Upper lobe of right lung (tissue), 1 donor: ENCODE measurements around the gene COL18A1. TPM values are rescaled to one million over a fixed set of nuclear protein-coding genes. Genes with fewer than 3 reads are reported as not detected.

Experiments
- ATAC-seq: fragments of 200-7000 bp; cut with Tn5 transposase; one replicate; pipeline ENCODE4 v1.9.1; 2020; ENCODE audit warnings: mild to moderate bottlenecking, moderate library complexity
- DNase-seq: peaks from one replicate; pipeline ENCODE4 v3.0.0-alpha.2; 2020
- H3K27ac ChIP-seq: fragments of 200-600 bp; one replicate; pipeline ENCODE4 v1.8.0; 2022
- H3K27me3 ChIP-seq: fragments of 200-600 bp; one replicate; pipeline ENCODE4 v1.8.0; 2022; ENCODE audit warnings: mild to moderate bottlenecking
- H3K36me3 ChIP-seq: fragments of 200-600 bp; one replicate; pipeline ENCODE4 v1.8.0; 2022
- H3K4me1 ChIP-seq: fragments of 200-600 bp; one replicate; pipeline ENCODE4 v1.8.0; 2022
- H3K4me3 ChIP-seq: fragments of 200-600 bp; one replicate; pipeline ENCODE4 v1.8.0; 2022; ENCODE audit warnings: mild to moderate bottlenecking
- H3K9me3 ChIP-seq: fragments of 200-600 bp; one replicate; pipeline ENCODE4 v1.8.0; 2022
- intact Hi-C: fragments of 100-400 bp; cut with DNase I; formaldehyde crosslinking; loops from one replicate; pipeline ENCODE4 v1.11.0; 2022
- total RNA-seq: library from RNA; stranded (reverse); fragmentation: NEBNext Ultra II Directional; extraction: Animal tissue kit (Norgen Biotek cat#: 25700); gene quantifications from one replicate; pipeline ENCODE4 v1.2.1, GENCODE V29; 2021
- TF ChIP-seq, protein P1 (sequence below): fragments of 200-600 bp; IDR thresholded peaks from one replicate; pipeline ENCODE4 v1.8.0; 2022; ENCODE audit warnings: antibody characterized with exemption
- donor health status: DM: no; HTN: yes; CAD: no; lungs with severe emphysema.

COL18A1 gene
- total RNA-seq, 1 donor from 2014 or later = 60.4 TPM

DNA sequence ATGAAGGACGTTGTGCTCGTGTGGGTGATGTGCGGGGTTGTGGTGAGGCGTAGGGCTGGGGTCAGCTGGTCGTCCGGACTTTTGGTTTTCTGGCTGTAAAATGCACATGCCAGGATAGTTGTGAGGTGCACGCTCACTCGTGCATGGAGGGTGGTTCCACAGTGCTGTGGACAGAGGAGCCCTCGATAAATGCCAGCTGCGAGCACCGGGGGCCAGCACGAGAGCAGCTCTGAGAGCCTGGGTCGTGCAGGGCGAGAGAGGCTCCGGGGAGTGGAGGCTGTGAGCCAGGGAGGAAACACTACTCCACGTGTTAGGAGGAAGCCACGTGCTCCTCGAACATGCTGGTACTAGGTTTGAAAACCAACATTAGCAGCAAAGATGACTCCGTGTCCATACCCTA, 39.4 kb downstream of the COL18A1 start:
- intact Hi-C loops = no loop called here
- Histone ChIP-seq H3K4me3 (no peak overlapping the region), H3K4me1 (no peaks in the 10 kb centered on the region), H3K27me3 (no peaks in the 10 kb centered on the region), H3K9me3 (no peaks in the 10 kb centered on the region), H3K27ac (no peak overlapping the region), H3K36me3 (no peaks in the 10 kb centered on the region)
- TF ChIP-seq, protein P1, sequence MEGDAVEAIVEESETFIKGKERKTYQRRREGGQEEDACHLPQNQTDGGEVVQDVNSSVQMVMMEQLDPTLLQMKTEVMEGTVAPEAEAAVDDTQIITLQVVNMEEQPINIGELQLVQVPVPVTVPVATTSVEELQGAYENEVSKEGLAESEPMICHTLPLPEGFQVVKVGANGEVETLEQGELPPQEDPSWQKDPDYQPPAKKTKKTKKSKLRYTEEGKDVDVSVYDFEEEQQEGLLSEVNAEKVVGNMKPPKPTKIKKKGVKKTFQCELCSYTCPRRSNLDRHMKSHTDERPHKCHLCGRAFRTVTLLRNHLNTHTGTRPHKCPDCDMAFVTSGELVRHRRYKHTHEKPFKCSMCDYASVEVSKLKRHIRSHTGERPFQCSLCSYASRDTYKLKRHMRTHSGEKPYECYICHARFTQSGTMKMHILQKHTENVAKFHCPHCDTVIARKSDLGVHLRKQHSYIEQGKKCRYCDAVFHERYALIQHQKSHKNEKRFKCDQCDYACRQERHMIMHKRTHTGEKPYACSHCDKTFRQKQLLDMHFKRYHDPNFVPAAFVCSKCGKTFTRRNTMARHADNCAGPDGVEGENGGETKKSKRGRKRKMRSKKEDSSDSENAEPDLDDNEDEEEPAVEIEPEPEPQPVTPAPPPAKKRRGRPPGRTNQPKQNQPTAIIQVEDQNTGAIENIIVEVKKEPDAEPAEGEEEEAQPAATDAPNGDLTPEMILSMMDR = no peak
- DNase-seq (no peak), ATAC-seq (no peak)

DNA sequence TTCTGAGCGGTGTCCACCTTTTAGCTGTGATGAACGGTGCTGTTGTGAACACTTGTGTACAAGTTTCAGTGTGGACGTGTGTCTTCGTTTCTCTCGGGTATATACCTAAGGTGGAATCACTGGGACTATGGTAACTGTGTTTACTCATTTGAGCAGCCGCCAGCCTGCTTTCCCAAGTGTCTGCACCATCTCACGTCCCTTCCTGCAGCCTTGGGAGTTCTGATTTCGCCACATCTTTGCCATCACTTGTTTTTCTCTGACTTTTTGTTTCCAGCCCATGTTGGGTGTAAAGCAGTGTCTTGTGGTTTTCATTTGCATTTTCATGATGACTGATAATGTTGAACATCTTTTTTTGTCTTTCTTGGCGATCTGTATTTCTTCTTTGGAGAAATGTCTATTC, 40.4 kb downstream of the COL18A1 start:
- ATAC-seq (no peak), DNase-seq (no peak)
- Histone ChIP-seq H3K4me1 (no peaks in the 10 kb centered on the region), H3K27me3 (no peaks in the 10 kb centered on the region), H3K36me3 (no peaks in the 10 kb centered on the region), H3K4me3 (no peak overlapping the region), H3K9me3 (no peaks in the 10 kb centered on the region), H3K27ac (no peak overlapping the region)
- intact Hi-C loops = no loop called here
- TF ChIP-seq, protein P1 = no peak

DNA sequence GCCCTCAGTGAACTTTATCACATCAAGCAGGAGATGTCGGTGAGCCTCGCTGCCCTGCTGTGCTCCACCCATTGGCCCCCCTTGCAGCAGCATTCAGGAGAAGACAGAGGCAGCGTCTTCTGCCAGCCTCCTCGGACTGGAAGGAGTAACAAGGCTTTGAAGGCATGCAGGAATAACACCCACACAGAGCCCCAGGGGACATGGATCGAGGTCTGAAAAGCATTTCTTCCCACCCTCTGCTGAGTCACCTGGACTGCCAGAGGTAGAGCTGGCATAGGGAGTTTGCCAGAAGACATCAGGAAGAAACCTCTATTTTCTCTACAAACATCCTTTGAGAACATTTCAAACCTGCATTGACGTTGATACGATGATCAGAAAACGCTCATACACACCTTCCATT, 42.9 kb downstream of the COL18A1 start:
- Histone ChIP-seq H3K27ac (no peak overlapping the region), H3K36me3 (no peaks in the 10 kb centered on the region), H3K9me3 (no peaks in the 10 kb centered on the region), H3K27me3 (no peaks in the 10 kb centered on the region), H3K4me1 (no peaks in the 10 kb centered on the region), H3K4me3 (no peak overlapping the region)
- TF ChIP-seq, protein P1 = no peak
- DNase-seq = no peak
- intact Hi-C loops = no loop called here
- ATAC-seq = no peak

DNA sequence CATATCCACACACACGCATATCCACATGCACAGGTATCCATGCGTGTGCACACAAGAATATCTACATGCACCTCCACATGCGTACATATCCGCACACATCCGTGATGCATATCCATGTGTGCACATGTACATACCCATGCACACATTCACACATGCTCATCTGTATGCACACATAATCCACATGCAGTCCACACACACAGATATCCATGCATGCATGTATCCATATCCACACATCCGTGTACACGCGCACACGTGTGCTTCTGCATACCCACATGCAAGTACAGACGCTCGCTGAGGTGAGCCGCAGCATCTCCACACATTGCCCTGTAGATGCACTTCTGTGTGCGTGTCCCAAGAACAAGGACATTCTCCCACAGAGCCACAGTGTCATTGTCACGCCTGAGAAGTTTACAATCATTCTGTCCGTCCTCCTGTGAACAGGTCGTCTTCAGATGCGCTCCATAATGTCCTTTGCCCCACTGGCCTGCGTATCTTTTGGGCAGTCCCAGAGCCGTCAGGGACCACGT, 43.4 kb downstream of the COL18A1 start:
- DNase-seq = no peak
- Histone ChIP-seq H3K27ac (no peak overlapping the region), H3K4me3 (no peak overlapping the region), H3K36me3 (no peaks in the 10 kb centered on the region), H3K4me1 (no peaks in the 10 kb centered on the region), H3K9me3 (no peaks in the 10 kb centered on the region), H3K27me3 (no peaks in the 10 kb centered on the region)
- no peak for ATAC-seq
- intact Hi-C loops = no loop called here
- TF ChIP-seq, protein P1 = no peak

DNA sequence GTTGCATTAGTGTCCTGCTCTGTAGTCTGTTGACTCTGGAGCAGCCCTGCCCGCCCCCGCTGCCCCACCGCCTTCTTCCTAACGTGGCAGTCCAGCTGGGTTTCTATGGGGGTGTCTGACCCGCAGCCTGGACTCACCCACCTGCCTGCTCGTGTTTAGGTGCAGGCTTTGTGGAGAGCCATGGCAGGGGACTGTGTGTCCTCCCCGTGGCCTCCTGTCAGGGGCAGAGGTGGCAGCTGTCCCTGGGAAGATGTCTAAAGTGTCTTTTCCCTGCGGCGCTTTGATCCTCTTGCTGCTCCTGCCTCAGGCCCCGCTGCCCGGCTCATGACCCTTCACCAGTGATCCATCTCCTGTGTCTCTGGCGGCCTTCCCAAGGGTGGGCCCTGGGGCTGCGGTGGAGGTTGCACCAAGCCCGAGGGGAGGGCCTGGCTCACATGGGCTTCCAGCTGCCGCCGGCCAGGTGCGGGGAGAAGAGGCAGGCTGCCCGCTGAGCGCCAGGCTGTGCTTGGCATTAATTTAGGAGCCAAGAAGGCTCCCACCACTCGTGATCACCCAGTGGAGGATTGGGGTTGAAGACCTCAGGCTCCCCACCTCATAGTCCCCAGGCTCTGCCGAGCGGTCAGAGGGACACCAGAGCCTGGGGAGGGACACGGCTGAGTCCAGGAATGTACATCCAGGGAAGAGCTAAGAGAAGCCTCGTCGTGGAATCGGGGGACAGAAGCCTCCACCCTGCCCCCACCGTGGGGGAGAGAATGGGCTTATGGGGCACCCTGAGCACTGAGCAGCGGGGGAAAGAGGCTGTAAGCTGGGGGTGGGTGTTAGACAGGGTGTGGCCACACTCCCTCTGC, 44.1 kb downstream of the COL18A1 start:
- no peaks in the 10 kb centered on the region for H3K27me3 ChIP-seq
- DNase-seq (no peak), ATAC-seq (no peak)
- H3K36me3 ChIP-seq = no peaks in the 10 kb centered on the region
- TF ChIP-seq, protein P1 = no peak
- H3K27ac ChIP-seq = no peak overlapping the region
- H3K4me3 ChIP-seq = no peak overlapping the region
- no peaks in the 10 kb centered on the region for H3K4me1 ChIP-seq
- no peaks in the 10 kb centered on the region for H3K9me3 ChIP-seq
- intact Hi-C loops = no loop called here
